ENCODE measurements around the gene EGFLAM.
"Not testable (repeated sequence)": the region's sequence is repeated elsewhere in the genome, so short reads cannot be mapped to it uniquely, and the experiment has no call there.

Gene EGFLAM

DNA sequence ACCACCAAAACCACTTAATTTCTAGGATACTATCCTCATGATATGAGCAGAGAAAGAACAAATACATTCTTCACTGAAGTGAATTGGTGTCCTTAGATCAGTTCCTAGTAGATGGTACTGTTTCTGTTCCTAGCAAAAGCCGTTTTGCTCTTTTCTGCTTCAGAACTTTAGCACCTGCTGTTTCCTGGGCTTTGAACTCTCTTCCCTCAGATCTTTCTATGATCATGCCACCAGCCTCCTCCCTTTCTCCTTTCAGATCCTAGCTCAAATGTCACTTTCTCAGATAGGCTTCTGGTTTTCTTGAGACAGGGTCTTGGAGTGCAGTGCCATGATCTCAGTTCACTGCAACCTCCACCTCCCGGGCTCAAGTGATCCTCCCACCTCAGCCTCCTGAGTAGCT, 118.0 kb downstream of the EGFLAM start:
- DNase-seq (ENCODE audit: low spot score): no peak

DNA sequence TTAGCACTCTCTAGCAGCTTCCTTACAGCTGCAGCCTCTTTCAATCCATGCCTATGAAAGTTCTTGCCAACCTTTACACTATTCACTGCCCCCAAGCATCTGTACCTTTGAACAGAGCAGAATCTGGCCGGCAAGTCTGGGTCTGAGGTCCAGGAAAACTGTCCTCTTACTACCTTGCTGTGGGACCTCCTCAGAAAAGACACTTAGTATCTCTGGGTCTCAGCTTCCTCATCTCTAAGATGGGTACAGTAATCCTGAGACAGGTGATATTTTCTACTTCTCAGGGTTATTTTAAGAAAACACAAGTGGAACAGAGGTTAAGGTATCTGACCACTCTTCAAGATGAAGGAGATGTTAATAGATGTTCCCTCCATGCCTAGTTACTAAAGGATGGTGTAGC, 120.2 kb downstream of the EGFLAM start:
- no peak for DNase-seq (ENCODE audit: low spot score)

DNA sequence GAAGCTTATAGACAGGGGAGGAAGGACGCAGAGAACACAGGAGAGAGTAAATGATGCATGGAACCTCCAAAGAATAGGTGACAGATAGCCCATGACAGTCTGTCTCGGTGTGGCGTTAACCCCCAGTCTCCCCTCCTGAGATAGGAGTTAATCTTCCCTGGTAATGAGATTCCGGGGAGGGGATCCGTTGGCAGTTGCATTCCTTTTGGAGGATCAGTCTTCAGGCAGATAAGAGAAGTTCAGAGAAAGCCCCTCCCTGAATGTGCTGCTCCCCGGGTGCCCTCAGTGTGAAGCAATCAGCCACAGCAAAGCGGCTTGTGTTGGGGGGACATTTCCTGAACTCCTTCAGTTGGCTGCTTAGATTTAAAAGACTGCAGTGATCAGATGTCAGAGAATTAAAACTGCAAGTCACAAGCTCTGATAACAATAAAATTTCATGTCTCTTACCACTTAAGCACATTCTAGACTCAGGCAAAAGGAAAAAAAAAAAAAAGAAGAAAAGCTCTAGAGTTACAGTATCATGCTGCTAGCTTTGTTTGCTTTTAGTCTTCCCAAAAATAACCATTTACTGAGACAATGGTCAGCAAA, 121.1 kb downstream of the EGFLAM start:
- DNase-seq (ENCODE audit: low spot score): no peak

DNA sequence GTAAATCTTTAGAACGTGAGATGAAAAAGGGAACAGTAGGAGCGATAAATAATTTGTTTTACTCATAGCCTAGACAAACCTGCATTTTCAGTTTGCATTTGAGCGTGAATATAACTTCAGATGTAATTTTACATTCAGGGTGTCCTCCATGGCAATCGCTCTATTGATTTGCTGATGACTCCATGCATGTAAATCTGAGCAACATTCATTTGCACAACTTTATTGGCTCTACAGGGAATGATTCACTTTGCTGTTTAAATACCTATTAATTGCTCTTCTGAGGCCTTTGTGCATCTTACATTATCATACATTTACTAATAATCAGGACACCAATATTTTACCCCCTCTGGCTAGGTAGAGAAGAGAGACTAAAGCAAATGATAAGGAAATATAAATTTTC, 122.2 kb downstream of the EGFLAM start:
- no peak for DNase-seq (ENCODE audit: low spot score)

DNA sequence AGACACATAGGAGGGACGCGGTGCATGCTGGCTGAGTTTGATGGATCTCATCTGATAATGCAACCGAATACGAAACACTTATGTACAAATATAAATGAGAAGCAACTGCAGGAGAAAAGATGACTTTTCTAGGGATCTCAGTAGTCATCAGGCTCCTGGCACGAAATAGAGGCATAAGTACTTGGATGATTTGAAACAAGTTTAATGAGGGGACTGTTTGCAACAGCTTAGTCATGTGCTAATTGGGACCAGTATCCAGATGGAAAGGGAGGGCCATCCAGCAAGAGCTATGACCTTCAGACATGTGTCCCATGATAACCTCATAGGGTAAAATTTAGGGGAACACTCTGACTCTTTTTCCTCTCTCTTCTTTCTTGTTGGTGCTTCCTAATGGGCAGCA, 123.0 kb downstream of the EGFLAM start:
- DNase-seq (ENCODE audit: low spot score): no peak

DNA sequence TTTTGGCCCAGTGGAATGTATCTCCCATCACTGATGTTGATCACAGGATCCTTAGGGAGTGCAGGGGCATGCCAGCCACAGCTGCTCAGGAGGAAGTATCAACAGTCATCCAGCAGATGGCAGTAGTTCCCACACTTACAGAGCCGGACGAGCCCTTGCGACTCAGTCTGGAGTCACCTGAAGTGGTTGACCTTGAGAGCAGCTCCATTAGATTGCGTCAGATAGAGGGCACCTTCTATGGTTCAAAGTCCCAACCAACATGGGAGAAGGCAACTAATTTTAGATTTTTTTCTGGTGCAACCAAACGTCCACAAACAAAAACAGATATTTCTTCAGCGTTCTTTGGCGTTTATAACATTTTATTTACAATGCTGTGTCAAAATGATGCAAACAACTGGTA, 124.5 kb downstream of the EGFLAM start:
- DNase-seq (ENCODE audit: low spot score): peak; percentile 86

DNA sequence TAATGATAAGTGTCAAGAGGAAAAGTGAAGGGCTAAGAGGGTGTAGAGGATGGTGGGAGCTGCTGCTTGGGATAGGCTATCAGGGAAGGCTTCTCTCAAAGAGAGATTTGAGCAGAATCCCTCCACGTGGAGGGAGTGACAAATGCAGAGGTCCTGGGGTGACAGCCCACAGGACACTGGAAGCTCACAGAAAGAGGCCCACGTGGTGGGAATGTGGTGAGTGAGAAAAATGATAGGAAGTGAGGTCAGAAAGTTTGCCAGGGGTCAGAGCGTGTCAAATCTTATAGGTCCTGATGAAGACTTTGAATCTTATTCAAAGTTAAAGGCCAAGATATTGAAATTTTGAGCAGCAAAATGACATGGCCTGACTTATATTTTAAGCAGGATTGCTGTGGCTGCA, 125.3 kb downstream of the EGFLAM start:
- DNase-seq (ENCODE audit: low spot score): no peak

DNA sequence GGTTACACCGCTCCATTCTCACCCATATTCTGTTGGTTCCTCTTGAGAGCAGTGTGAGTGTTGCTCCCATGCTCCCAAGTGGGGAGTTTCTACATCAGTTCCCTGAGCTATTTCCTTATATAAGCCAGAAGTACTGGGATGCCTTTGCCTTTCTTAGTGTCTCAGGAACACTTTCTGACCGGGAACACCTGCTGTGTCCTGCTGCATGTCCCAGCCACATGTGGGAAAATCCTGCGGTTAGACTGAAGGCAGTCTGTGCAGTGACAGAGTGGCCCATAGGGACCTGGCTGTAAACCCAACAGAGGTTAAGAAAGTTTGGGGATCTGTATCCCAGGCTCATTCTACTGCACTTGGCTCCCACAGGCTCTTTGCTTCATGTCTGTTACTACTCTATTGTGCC, 126.0 kb downstream of the EGFLAM start:
- DNase-seq (ENCODE audit: low spot score): no peak

DNA sequence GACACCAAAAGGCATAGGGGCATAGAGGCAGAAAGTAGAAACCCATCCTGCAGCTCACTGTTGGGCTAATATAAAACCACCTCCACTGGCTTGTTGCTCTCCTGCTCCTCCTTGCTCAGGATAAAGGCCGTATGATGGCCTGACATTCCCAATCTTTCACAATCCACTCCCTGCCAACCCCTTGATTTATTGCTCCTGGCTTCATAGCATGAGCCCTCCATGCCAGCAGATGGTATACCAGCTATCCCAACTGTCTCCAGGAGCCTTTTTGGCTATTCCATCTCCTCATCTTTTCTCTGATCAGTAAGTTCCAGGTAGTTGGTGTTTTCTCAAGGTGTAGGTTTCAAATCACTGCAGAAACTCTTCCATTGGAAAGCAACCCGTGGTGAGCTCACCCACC, 128.8 kb downstream of the EGFLAM start:
- DNase-seq (ENCODE audit: low spot score): no peak

DNA sequence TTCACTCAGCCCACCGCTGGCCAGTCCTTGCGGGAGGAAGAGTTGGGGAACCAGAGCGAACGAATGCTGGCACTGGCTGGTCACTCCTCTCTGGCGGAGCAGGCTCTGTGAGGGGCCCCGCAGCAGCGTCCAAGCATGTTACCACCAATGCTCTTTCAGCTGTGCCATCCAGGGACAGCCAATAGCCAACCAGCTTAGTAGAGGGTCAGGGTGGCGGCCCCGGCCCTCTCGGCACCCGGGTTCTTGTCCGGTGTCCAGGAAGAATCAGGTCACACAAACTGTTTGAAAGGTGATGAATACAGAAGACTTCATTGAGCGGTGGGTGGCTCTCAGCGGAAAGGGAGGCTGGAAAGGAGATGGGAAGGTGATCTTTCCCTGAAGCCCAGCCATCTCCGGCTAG, 135.3 kb downstream of the EGFLAM start:
- DNase-seq (ENCODE audit: low spot score): no peak

DNA sequence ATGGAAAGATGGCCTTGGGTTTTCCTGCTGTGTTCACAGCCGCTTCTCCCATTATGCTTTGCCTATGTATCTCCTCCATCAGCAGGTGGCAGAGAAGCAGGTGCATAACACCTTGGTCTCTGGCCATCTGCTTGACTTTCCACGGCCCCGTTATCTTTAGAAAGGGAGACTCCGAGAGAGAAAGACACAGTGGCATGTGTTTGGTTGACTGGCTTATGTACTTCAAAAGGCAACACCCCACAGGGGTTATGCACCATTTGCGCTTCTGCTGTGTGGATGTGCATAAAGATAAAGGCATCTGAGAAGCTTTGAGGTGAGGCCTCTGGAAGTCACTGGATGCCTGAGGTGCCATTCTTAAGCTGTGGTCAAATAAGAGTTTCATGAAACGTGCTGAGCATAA, 138.4 kb downstream of the EGFLAM start:
- no peak for DNase-seq (ENCODE audit: low spot score)

DNA sequence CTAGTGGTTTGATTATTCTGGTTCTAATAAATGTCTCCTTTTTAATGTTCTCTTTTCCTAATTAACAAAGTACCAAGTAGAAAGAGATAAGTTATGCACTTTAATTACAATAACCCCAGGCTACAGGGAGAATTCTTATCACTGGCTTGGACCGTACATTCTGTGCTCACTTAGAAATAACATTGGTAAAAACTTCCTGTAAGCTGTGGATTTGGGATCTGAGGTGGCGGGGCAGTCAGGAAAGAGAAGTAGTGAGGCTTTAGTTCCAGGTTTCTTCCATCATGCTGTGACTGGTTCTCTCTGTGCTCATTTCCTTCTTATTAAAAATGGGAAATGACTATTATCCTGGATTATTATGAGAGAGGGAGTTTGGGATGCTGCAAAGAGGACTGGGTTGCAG, 142.0 kb downstream of the EGFLAM start:
- DNase-seq (ENCODE audit: low spot score): no peak

DNA sequence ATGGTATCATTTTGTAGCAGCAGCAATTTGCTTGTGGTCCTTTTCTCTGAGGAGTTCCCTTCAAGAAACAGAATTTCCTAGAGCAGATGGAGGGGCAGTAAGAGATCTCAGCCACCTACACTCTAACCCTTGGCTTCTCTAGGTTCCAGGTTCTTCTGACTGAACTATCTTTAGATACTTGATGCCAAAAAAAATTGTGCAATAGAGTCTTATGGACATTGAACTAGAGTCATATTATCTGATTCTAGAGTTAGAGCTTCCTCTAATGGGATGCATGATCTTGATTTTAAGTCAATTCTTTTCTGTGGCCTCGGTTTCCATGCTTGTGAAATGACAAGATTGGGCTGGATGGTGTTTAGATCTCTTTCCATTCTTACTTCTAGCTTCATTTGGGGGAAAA, 142.8 kb downstream of the EGFLAM start:
- no peak for DNase-seq (ENCODE audit: low spot score)

DNA sequence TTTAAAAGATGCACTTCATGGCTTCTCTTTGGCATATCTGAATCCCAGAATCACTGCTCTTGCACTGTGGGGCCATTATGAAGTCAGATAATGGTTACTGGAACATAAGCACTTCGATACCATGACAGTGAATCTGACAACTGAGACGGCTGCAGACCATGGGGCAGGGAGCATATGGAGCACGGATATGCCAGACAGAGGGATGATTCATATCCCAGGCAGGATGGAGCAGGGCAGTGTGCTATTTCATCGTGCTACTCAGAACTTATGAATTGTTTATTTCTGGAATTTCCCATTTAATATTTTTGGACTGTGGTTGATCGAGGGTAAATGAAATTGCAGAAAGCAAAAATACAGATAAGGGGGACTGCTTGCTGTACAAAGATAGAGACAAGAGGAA, 145.0 kb downstream of the EGFLAM start:
- peak; percentile 36 for DNase-seq (ENCODE audit: low spot score)

DNA sequence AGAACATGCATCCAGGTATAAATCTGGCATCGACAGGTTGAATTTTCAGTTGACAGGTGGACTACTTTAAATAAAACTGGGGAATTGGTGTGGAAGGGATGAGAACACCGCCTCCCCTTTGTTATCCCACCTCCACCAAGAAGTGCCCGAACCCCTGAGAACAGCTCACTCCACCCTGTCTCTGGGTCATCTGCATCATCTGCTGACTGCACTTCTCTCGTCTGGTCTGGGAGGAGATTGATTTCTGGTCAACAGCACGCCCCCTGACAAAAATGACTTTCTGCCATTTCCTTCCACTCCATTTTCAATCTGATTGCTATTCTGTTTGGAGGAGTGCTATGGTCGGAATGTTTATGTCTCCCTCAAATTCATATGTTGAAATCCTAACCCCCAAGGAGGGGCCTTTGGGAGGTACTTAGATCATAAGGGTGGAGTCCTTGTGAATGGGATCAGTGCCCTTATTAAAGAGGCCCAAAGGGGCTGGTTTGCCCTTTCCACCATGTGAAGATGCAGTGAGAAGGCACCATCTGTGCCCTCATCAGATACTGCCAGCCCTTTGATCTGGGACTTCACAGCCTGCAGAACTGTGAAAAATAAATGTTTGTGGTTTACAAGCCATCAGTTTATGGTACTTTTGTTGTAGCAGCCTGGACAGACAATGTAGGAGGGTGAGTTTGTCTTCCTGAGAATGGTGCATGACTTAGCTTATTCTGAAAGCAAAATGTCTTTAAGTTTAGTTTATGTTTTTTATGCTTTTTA, 145.7 kb downstream of the EGFLAM start:
- no peak for DNase-seq (ENCODE audit: low spot score)

DNA sequence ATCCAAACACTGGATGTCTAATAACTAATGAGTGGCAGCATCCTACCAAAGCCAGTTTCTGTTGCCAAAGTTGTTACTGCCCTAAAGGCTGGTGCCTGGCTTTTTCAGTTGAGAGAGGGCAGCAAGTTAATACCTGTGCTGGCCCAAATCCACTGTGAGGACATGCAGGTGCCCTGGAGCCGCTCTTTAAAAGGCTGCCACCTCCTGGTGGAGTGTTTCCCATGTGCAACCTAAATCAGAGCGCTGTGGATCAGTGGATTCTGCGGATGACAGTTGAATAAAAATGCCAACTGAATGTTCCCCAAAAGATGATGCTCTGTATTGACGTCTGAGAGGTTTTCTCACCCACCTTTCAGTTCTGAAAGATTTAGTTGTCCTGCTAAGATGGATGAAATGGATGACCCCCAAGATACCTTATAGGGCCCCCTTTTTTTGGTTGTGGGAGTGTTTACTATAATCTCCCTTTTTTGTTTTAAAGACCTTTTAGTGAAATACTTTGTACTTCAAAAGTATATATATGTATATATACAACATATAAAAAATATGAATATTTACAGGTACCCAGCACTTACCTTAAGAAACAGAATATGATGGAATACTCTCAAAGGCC, 146.4 kb downstream of the EGFLAM start:
- no peak for DNase-seq (ENCODE audit: low spot score)

DNA sequence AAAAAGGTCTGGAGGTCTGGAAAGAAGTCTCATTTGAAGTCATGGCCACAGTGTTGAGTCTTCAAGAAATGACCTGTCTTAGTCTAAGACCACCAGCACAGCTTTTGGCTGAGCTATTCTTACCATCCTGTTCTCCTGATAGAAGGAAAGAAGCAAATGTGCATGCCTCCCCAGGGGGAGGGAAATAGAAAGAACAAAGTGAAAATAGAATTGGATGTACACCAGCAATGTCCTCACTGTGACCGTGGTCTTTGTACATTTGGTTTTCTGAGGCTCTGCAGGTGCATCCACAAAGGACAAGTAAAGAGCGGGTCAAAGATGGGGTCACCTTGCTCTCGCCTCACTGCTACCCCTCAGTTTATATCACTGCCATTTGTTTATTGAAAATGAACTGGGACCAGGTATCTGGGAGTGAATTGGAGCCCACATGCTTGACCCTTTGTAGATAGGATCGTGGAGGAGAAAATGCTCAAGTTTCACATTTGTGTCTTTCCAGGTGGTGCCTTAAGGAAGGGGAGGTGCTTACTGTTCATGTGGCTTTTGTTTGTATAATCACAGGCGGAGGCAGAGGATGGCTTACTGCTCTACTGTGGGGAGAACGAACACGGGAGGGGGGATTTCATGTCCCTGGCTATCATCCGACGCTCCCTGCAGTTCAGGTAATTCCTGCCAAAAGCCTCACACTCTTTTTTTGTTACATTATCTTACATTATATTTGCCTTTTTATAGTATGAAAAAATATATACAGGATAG, 150.3 kb downstream of the EGFLAM start:
- no peak for DNase-seq (ENCODE audit: low spot score)

DNA sequence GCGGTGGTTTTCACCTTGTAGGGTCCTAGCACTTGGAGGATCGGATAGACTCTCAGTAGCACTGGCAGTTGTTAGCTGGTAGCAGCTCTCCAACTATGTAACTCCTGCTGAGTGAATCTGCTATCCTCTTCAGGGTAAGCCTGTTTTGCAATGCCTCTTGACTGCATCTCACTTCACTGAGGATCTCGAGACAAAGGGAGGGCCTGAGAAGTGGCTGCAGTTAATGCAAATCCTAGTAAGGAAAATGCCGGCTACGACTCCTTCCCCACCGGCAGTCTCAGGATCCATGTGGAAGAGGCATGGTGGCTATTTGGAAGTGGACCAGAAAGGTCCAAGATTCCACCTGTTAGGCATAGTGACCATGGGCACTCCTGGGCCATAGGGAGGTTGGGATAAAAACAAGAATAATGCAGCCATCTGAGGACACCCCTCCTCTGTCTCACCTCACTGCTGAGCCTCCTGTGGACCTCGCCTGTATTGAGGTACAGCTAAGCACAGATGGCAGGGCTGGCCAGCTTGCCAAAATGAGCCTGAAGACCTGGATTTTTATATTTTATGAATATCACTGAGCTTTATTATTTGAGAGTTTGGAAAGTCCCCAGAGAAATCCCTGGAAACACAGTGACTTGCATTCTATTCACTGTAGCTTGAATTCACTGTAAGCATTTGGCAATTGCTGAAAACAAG, 152.1 kb downstream of the EGFLAM start:
- DNase-seq (ENCODE audit: low spot score): no peak

DNA sequence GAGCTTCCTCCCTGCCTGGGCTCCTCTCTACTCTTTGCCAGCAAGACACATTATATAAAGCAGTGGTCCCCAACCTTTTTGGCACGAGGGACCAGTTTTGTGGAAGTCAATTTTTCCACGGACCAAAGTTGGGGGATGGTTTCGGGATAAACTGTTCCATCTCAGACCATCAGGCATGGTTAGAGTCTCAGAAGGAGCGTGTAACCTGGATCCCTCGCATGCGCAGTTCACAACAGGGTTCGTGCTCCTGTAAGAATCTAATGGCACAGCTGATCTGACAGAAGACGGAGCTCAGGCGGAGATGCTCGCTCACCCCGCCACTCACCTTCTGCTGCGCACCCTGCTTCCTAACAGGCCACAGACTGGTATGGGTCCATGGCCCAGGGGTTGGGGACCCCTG, 155.3 kb downstream of the EGFLAM start:
- no peak for DNase-seq (ENCODE audit: low spot score)

DNA sequence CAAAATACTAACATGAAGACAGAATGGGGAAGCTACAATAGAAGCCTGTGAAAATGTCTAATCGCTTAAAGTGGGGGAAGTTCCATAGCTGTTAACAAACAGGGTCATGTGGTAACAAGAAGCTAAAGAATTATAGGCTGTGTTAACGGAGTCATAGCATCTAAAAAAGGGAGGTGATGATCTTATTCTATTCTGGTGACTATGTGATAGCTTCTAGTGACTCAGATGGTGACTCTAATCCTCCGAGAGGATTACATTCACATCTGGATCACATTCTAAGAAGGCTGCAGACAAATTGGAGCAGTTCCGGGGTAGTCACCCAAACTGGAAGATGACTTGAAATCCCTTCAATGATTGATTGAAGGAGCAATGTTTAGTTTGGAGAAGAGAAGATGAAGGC, 156.0 kb downstream of the EGFLAM start:
- DNase-seq (ENCODE audit: low spot score): peak; percentile 81

DNA sequence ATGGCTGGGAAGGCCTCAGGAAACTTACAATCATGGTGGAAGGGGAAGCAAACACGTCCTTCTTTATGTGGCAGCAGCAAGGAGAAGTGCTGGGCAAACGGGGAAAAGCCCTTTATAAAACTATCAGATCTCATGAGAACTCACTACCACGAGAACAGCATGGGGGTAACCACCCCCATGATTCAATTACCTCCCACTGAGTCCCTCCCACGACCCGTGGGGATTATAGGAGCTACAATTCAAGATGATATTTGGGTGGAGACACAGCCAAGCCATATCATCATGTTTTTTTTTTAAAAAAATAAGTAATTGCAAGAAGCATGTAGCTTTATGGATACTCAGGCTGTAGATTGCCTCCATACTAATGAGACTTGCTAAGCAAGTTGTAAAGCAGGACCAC, 157.4 kb downstream of the EGFLAM start:
- not testable (repeated sequence) for DNase-seq (ENCODE audit: low spot score)

DNA sequence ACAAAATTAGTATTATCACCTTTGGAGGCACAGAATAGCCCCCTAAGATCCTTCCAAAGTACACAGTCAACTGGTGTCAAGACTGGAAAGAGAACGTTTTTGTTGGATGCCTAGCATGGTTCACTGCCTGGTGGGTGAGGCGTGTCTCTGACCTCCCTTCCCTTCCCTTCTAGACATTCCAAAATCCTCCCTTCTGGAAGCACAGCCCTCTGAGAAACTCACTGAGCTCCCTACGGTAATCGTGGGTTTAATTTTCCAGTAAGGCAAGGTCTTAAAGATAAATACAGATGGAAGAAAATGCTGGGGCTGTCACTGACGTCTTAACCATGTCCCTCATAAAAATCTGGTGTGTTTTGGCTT, 159.3 kb downstream of the EGFLAM start:
- DNase-seq (ENCODE audit: low spot score): no peak
